Measurements from ENCODE around the gene TMEM202. TPM values are rescaled to one million over a fixed set of nuclear protein-coding genes. Genes with fewer than 3 reads are reported as not detected.

The TMEM202 gene
- total and polyA plus RNA-seq, 10 of the 15 experiments (the other 5 are each of a cell fraction or from before 2014, with no cell fraction given): not detected

- TF ChIP-seq ZZZ3 (IDR thresholded peaks at IDR 0.05; ENCODE audit: control insufficient read depth, insufficient read length, low read depth) (no peak), EGR1 (IDR thresholded peaks at IDR 0.05; ENCODE audit: borderline replicate concordance in 1 of 2, low read depth in 2 of 2, low read length in 2 of 2) (peak; percentile 74 to 78), POU2F2 (IDR thresholded peaks at IDR 0.05; ENCODE audit: borderline replicate concordance, low read depth, low read length) (peak; percentile 83; the same call in 2 of the 3 replicates), SP1 (IDR thresholded peaks at IDR 0.05; ENCODE audit: low read depth, low read length) (peak; percentile 69), IRF5 (IDR thresholded peaks at IDR 0.05; ENCODE audit: borderline replicate concordance) (no peak), SREBF2 (IDR thresholded peaks at IDR 0.05; ENCODE audit: low read length) (no peak), YBX1 (IDR thresholded peaks at IDR 0.05) (no peak), MYC (IDR thresholded peaks at IDR 0.05; ENCODE audit: insufficient read depth, insufficient read length, insufficient replicate concordance, low read length, severe bottlenecking) (peak; percentile 21), MTA2 (IDR thresholded peaks at IDR 0.05; ENCODE audit: low read depth) (no peak), FOS (IDR thresholded peaks at IDR 0.05; ENCODE audit: borderline replicate concordance, extremely low read depth, insufficient read length) (peak; percentile 97), CUX1 (IDR thresholded peaks at IDR 0.05; ENCODE audit: insufficient replicate concordance, low read depth, low read length) (no peak), PML (IDR thresholded peaks at IDR 0.05; ENCODE audit: low read length) (peak; percentile 93), E4F1 (IDR thresholded peaks at IDR 0.05; ENCODE audit: borderline replicate concordance, partially characterized antibody) (peak; percentile 58), ZNF622 (IDR thresholded peaks at IDR 0.05) (no peak), KAT2A (conservative IDR thresholded peaks at IDR 0.05; ENCODE audit: control insufficient read depth, low read depth, low read length) (no peak), USF1 (IDR thresholded peaks at IDR 0.05; ENCODE audit: borderline replicate concordance, extremely low read length, insufficient read depth, low read depth, low read length) (peak; percentile 100), RBBP5 (conservative IDR thresholded peaks at IDR 0.05) (no peak), JUNB (IDR thresholded peaks at IDR 0.05) (no peak)
These were observed 22.1 kb upstream of the TMEM202 start, which contains the start of gene HEXA (continued) for GRCh38 chr15:72375846-72376581.

Measured in GM12878 (cell line).